Astrocyte of the spinal cord (primary cell): Measurements from ENCODE around the gene SLC13A2.

Experiments
- DNase-seq: peaks from one replicate; pipeline ENCODE4 v3.0.0; 2011; ENCODE audit warnings: low read depth, low spot score
- H3K4me3 ChIP-seq: 2 replicates; pipeline ENCODE4 v1.5.1; 2011; ENCODE audit warnings: low read depth, mild to moderate bottlenecking, low read length, moderate library complexity
- CTCF ChIP-seq: IDR thresholded peaks from 2 replicates; pipeline ENCODE4 v1.5.1; 2012; ENCODE audit warnings: low read depth, mild to moderate bottlenecking, low read length, inconsistent platforms
- in situ Hi-C: cut with HindIII; loops from 2 replicates; pipeline ENCODE4 v1.10.0; 2017; ENCODE audit warnings: low sequenced_read_pairs

SLC13A2 gene

GRCh38 chr17:28470914-28471366, 2.5 kb upstream of the SLC13A2 start:
- no peak for DNase-seq
- TF ChIP-seq CTCF = no peak
- no peak overlapping the region for H3K4me3 ChIP-seq
- in situ Hi-C loops = no loop called here

DNA sequence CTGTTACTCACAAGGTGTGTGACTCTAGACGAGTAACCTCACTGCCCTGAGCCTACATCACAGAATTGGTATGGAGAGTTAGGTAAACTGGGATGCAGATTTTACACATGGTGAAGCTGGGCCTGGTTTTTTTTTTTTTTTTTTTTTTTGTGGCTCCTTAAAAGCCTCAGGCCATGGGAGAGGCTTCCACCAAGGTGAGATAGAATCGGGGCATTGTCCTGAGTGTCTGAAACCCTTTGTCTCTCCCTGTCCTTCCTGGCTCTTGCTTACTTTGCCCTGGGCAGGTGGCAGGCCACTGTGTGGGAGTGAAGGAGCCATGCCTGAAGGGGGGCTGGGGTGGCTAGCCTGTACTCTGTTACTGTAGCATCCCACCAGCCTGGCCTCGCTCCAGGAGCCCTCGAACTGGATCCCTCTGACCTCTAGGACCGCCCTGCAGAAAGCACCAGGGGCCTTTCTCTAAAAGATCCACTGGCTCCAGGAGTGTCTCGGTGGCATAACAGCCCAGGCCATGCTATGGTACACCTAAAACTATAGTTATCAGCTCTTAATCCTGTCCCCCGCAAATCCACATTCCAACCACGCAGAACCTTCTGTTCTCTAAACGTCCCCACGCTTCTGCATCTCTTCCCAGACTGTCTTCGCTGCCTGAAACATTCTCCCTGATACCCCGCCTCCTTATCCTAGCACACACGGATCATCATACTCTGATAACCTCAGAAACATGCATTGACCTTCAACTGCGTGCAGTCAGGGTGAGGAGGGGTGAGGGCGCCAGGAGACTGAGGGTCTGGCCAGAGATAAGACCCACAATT, 1.7 kb upstream of the SLC13A2 start:
- in situ Hi-C loops = no loop called here
- no peak for DNase-seq
- no peak for TF ChIP-seq CTCF
- no peak overlapping the region for H3K4me3 ChIP-seq

DNA sequence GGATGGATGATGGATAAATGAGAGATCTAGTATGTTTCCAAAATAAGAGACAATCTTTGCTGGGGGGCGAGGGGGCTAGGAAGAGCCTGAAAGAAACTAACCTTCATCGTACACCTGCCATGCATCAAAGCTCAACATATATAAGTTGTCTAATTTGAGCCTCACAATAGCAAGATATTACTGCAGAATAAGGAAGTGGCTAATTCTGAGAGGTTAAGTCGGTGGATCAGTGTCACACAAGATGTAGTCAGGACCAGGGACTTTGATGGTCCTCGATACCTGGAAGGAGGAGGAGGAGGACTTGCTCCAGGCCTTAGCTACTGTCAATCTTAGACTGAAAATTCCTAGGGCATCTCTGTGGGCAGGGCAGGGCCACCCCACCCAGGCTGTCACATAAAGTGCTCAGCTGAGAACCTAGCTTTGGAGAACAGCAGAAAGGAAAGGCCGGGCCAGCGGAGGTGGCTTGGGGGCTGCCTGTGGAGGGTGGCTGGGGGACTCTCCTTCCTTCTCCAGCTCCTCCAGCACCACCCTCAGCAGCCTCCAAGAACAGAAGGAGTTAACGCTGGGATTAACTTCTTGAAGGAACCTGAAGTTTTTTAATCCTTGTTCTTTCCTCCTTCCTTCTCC, 460 bp upstream of the SLC13A2 start:
- no peak for DNase-seq
- in situ Hi-C loops = no loop called here
- TF ChIP-seq CTCF = no peak
- no peak overlapping the region for H3K4me3 ChIP-seq

- in situ Hi-C loops = no loop called here
- H3K4me3 ChIP-seq = no peak overlapping the region
Measured at GRCh38 chr17:28474111-28474531, 677 bp downstream of the SLC13A2 start.

GRCh38 chr17:28475151-28475900, 1.9 kb downstream of the SLC13A2 start:
- no peak for DNase-seq
- in situ Hi-C loops = no loop called here
- no peak overlapping the region for H3K4me3 ChIP-seq
- TF ChIP-seq CTCF = no peak

More at GRCh38 chr17:28474111-28474531, 677 bp downstream of the SLC13A2 start:
- no peak for TF ChIP-seq CTCF
- DNase-seq = no peak

DNA sequence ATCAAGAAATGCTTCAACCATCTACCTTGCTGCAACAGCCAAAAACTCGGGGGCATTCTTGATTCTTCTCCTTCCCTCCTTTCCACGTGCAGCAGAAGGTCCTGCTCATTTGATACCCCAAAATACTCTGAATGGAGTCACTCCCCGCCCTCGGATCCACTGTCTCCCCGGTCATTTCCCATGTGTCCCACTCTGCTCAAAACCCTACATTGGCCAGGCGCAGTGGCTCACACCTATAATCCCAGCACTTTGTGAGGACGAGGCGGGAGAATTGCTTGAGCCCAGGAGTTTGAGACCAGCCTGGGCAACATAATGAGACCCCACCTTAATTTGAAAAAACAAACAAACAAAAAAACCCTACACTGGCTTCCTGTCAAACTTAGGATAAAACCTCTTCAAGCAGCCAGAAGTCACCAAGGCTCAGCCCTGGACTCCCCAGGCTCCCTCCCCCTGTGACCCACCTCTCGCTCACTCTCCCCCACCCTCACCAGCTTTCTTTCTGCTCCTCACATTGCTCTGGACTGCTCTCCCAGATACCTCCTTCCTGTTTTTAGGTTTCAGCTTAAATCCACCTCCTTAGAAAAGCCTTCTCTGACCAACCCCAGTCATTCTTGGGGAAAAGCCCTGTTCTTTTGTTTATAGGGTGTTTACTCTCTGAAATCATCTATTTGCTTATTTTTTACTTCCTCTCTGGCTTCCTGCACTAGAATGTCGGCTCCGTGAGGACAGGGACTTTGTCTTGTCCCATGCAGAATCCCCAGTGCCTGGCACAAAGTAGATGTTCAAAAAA, 2.8 kb downstream of the SLC13A2 start:
- no peak for DNase-seq
- H3K4me3 ChIP-seq = no peak overlapping the region
- no peak for TF ChIP-seq CTCF
- in situ Hi-C loops = no loop called here
